K562 (cell line): ENCODE measurements around the gene TTLL4. TPM values are rescaled to one million over a fixed set of nuclear protein-coding genes. Genes with fewer than 3 reads are reported as not detected.

Experiments used
- ARHGAP35 ChIP-seq: fragments of 450-650 bp; IDR thresholded peaks from 2 replicates; pipeline ENCODE4 v1.6.1; 2018; ENCODE audit not compliant: partially characterized antibody
- ARID1B ChIP-seq: fragments of 450-650 bp; IDR thresholded peaks from 2 replicates; pipeline ENCODE4 v1.6.1; 2016; ENCODE audit warnings: antibody characterized with exemption, mild to moderate bottlenecking, inconsistent platforms
- CHD2 ChIP-seq: IDR thresholded peaks from 2 replicates; pipeline ENCODE4 v1.6.1; 2011; ENCODE audit warnings: low read depth, low read length
- DACH1 ChIP-seq: fragments of 450-650 bp; IDR thresholded peaks from 2 replicates; pipeline ENCODE4 v1.6.1; 2018; ENCODE audit not compliant: partially characterized antibody
- EP300 ChIP-seq: IDR thresholded peaks from 2 replicates; pipeline ENCODE4 v1.6.1; 2012; ENCODE audit warnings: low read length, improper control_type of control experiment
- FOXP1 ChIP-seq: sonication (generic); formaldehyde crosslinking; IDR thresholded peaks from 2 replicates; pipeline ENCODE4 v1.8.0; 2022; ENCODE audit warnings: mild to moderate bottlenecking, missing genetic modification reagents
- HDAC8 ChIP-seq: fragments of 450-650 bp; IDR thresholded peaks from 2 replicates; pipeline ENCODE4 v1.6.1; 2016; ENCODE audit warnings: mild to moderate bottlenecking, missing genetic modification characterization, moderate library complexity, missing compliant biosample characterization
- NFXL1 ChIP-seq: fragments of 450-650 bp; formaldehyde crosslinking; IDR thresholded peaks from 2 replicates; pipeline ENCODE4 v1.4.0; 2021; ENCODE audit warnings: mild to moderate bottlenecking
- RBM39 ChIP-seq: fragments of 200-400 bp; formaldehyde crosslinking; optimal IDR thresholded peaks from 2 replicates; pipeline ENCODE3; 2018; ENCODE audit warnings: low read depth, low read length
- SAP30 ChIP-seq: fragments of 200-600 bp; sonication (generic); IDR thresholded peaks from 2 replicates; pipeline ENCODE4 v1.6.1; 2012; ENCODE audit warnings: borderline replicate concordance, low read depth, mild to moderate bottlenecking, moderate library complexity, low read length, control low read depth, inconsistent platforms; ENCODE audit not compliant: insufficient read depth, poor library complexity, severe bottlenecking
- SOX6 ChIP-seq: fragments of 450-650 bp; IDR thresholded peaks from 2 replicates; pipeline ENCODE4 v1.6.1; 2014; ENCODE audit warnings: mild to moderate bottlenecking
- SREBF1 ChIP-seq: fragments of 150-350 bp; IDR thresholded peaks from 2 replicates; pipeline ENCODE4 v1.6.1; 2014; ENCODE audit warnings: antibody characterized with exemption, low read depth, low read length, borderline replicate concordance
- TAL1 ChIP-seq: fragments of 450-650 bp; IDR thresholded peaks from 2 replicates; pipeline ENCODE4 v1.6.1; 2016; ENCODE audit warnings: mild to moderate bottlenecking
- TBL1XR1 ChIP-seq, 2 experiments: IDR thresholded peaks; 2 replicates each; pipeline ENCODE4 v1.6.1; 2012; ENCODE audit warnings: improper control_type of control experiment in 2 of 2, low read length in 2 of 2, mild to moderate bottlenecking in 1 of 2
- ZSCAN29 ChIP-seq: fragments of 450-650 bp; IDR thresholded peaks from 2 replicates; pipeline ENCODE4 v1.6.1; 2017
- polyA plus RNA-seq, 8 experiments: library from polyadenylated mRNA; depleted of rRNA in 4 of 8; stranded (reverse) in 5 of 8; unstranded in 3 of 8; fragments of >200 nt; fragmentation: Nextera tagmentation in 2 of 8; fragmentation: Illumina TruSeq in 1 of 8; extraction: Ambion mirVana in 2 of 8; extraction: Trizol in 1 of 8; gene quantifications; 2 replicates each; pipeline versions ENCODE4 v1.2.1 to v1.2.3, GENCODE V29; 2011 to 2014; ENCODE audit warnings: inconsistent platforms in 1 of 8, missing spikeins in 1 of 8
- total RNA-seq, 7 experiments: library from RNA; depleted of rRNA in 6 of 7; stranded (reverse); fragments of >200 nt in 6 of 7; fragmentation: Illumina TruSeq in 2 of 7; extraction: Trizol in 2 of 7; gene quantifications; 2 replicates each; pipeline versions ENCODE4 v1.2.1 to v1.2.3, GENCODE V29; 2011 to 2021; ENCODE audit warnings: low replicate concordance in 1 of 7
- TF ChIP-seq, protein P1 (sequence below), 2 experiments: fragments of 450-650 bp; IDR thresholded peaks; 2 replicates each; pipeline ENCODE4 v1.6.1; 2016
- TF ChIP-seq, protein P2 (sequence below), 2 experiments: fragments of 450-650 bp; IDR thresholded peaks; 2 replicates each; pipeline ENCODE4 v1.6.1; 2018; ENCODE audit warnings: mild to moderate bottlenecking in 2 of 2, low read depth in 1 of 2; ENCODE audit not compliant: partially characterized antibody in 2 of 2
- TF ChIP-seq, protein P3 (sequence below): IDR thresholded peaks from 3 replicates; pipeline ENCODE4 v1.6.1; 2011; ENCODE audit warnings: borderline replicate concordance, mild to moderate bottlenecking, moderate library complexity; ENCODE audit not compliant: insufficient read length; ENCODE audit errors: extremely low read depth
- TF ChIP-seq, protein P4 (sequence below): fragments of 450-650 bp; formaldehyde crosslinking; IDR thresholded peaks from 2 replicates; pipeline ENCODE4 v1.4.0; 2020; ENCODE audit warnings: mild to moderate bottlenecking, moderate library complexity

The TTLL4 gene
- total and polyA plus RNA-seq, 9 of the 15 experiments (the other 6 are each of a cell fraction or from before 2014, with no cell fraction given) = 12.6 to 67.5 (median 24.5) TPM

DNA sequence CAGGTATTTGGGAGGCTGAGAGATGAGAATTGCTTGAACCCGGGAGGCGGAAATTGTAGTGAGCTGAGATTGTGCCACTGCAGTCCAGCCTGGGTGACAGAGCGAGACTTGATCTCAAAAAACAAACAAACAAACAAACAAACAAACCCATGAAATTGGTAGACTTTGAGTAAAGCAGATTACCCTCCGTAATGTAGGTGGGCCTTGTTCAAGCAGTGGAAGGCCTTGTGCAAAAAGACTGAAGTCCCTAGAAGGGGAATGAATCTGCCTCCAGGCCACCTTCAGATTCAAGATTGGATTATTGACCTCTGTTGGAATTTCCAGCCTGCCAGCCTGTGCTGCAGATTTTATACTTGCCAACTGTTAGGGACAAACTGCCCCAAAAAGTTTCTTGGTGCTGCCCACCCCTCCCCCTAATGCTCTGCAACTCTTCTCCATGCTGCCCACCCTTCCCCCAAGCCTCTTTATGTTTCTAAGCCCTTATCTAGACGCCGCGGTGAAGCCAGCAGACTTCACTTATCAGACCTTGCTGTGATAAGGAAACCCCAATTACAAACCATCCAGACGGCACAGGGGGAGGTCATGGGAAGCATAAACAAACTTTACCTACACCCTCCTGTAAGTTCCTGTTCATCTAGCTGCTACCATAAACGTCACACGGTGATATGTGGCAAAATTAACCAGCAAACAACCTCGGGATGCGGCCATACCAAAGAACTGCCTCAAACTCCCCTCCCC, 88.3 kb downstream of the TTLL4 start (continued):
- TF ChIP-seq TAL1 (0 out of 2 replicates have a peak, but pooled peaks have one; percentile 14), ZSCAN29 (no peak), SOX6 (peak; percentile 27; the same call in 1 of the 2 replicates), EP300 (peak; percentile 19; the same call in 1 of the 2 replicates), RBM39 (no peak), FOXP1 (CRISPR knock-in tag) (no peak), HDAC8 (tag) (no peak), NFXL1 (CRISPR knock-in tag) (no peak), SREBF1 (no peak), CHD2 (no peak), TBL1XR1 (IDR thresholded peaks at IDR 0.05; ENCODE audit: low read length in 2 of 2) (peak in 1 of 2 experiments; percentile 46; a peak in 1 of 4 replicates), ARID1B (peak; percentile 51), ARHGAP35 (no peak), SAP30 (no peak), DACH1 (no peak)
- TF ChIP-seq, protein P1, sequence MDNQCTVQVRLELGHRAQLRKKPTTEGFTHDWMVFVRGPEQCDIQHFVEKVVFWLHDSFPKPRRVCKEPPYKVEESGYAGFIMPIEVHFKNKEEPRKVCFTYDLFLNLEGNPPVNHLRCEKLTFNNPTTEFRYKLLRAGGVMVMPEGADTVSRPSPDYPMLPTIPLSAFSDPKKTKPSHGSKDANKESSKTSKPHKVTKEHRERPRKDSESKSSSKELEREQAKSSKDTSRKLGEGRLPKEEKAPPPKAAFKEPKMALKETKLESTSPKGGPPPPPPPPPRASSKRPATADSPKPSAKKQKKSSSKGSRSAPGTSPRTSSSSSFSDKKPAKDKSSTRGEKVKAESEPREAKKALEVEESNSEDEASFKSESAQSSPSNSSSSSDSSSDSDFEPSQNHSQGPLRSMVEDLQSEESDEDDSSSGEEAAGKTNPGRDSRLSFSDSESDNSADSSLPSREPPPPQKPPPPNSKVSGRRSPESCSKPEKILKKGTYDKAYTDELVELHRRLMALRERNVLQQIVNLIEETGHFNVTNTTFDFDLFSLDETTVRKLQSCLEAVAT (IDR thresholded peaks at IDR 0.05) = no peak
- TF ChIP-seq, protein P2, sequence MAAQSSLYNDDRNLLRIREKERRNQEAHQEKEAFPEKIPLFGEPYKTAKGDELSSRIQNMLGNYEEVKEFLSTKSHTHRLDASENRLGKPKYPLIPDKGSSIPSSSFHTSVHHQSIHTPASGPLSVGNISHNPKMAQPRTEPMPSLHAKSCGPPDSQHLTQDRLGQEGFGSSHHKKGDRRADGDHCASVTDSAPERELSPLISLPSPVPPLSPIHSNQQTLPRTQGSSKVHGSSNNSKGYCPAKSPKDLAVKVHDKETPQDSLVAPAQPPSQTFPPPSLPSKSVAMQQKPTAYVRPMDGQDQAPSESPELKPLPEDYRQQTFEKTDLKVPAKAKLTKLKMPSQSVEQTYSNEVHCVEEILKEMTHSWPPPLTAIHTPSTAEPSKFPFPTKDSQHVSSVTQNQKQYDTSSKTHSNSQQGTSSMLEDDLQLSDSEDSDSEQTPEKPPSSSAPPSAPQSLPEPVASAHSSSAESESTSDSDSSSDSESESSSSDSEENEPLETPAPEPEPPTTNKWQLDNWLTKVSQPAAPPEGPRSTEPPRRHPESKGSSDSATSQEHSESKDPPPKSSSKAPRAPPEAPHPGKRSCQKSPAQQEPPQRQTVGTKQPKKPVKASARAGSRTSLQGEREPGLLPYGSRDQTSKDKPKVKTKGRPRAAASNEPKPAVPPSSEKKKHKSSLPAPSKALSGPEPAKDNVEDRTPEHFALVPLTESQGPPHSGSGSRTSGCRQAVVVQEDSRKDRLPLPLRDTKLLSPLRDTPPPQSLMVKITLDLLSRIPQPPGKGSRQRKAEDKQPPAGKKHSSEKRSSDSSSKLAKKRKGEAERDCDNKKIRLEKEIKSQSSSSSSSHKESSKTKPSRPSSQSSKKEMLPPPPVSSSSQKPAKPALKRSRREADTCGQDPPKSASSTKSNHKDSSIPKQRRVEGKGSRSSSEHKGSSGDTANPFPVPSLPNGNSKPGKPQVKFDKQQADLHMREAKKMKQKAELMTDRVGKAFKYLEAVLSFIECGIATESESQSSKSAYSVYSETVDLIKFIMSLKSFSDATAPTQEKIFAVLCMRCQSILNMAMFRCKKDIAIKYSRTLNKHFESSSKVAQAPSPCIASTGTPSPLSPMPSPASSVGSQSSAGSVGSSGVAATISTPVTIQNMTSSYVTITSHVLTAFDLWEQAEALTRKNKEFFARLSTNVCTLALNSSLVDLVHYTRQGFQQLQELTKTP (IDR thresholded peaks at IDR 0.05; ENCODE audit: low read depth in 1 of 2, partially characterized antibody in 2 of 2) = no peak
- TF ChIP-seq, protein P3, sequence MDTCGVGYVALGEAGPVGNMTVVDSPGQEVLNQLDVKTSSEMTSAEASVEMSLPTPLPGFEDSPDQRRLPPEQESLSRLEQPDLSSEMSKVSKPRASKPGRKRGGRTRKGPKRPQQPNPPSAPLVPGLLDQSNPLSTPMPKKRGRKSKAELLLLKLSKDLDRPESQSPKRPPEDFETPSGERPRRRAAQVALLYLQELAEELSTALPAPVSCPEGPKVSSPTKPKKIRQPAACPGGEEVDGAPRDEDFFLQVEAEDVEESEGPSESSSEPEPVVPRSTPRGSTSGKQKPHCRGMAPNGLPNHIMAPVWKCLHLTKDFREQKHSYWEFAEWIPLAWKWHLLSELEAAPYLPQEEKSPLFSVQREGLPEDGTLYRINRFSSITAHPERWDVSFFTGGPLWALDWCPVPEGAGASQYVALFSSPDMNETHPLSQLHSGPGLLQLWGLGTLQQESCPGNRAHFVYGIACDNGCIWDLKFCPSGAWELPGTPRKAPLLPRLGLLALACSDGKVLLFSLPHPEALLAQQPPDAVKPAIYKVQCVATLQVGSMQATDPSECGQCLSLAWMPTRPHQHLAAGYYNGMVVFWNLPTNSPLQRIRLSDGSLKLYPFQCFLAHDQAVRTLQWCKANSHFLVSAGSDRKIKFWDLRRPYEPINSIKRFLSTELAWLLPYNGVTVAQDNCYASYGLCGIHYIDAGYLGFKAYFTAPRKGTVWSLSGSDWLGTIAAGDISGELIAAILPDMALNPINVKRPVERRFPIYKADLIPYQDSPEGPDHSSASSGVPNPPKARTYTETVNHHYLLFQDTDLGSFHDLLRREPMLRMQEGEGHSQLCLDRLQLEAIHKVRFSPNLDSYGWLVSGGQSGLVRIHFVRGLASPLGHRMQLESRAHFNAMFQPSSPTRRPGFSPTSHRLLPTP = no peak
- TF ChIP-seq, protein P4, sequence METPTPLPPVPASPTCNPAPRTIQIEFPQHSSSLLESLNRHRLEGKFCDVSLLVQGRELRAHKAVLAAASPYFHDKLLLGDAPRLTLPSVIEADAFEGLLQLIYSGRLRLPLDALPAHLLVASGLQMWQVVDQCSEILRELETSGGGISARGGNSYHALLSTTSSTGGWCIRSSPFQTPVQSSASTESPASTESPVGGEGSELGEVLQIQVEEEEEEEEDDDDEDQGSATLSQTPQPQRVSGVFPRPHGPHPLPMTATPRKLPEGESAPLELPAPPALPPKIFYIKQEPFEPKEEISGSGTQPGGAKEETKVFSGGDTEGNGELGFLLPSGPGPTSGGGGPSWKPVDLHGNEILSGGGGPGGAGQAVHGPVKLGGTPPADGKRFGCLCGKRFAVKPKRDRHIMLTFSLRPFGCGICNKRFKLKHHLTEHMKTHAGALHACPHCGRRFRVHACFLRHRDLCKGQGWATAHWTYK = no peak
